Activated CD4-positive, alpha-beta T cell treated with anti-CD3 and anti-CD28 coated beads, Interleukin-2, amount 50 U/mL, for 16 hours (primary cell): ENCODE measurements around the gene TNFAIP8.

Experiments used
- DNase-seq: peaks from one replicate; pipeline ENCODE4 v3.0.0-alpha.2; 2020

TNFAIP8 gene

GRCh38 chr5:119353213-119353612 is 2.6 kb upstream of the TNFAIP8 start:
- no peak for DNase-seq

- peak; percentile 85 for DNase-seq
Observed at GRCh38 chr5:119353686-119354366, 2.0 kb upstream of the TNFAIP8 start.

- no peak for DNase-seq
Observed at GRCh38 chr5:119354537-119355243, 1.1 kb upstream of the TNFAIP8 start.

- peak; percentile 72 for DNase-seq
Observed at GRCh38 chr5:119355244-119355638, 578 bp upstream of the TNFAIP8 start.

GRCh38 chr5:119356612-119357188 is 881 bp downstream of the TNFAIP8 start:
- DNase-seq: no peak

- no peak for DNase-seq
Observed at GRCh38 chr5:119357270-119357669, 1.5 kb downstream of the TNFAIP8 start.

- no peak for DNase-seq
Observed at GRCh38 chr5:119357808-119358529, 2.1 kb downstream of the TNFAIP8 start.

- DNase-seq: no peak
Observed at GRCh38 chr5:119358530-119358900, 2.7 kb downstream of the TNFAIP8 start.

GRCh38 chr5:119358901-119359603 is 3.2 kb downstream of the TNFAIP8 start:
- no peak for DNase-seq

GRCh38 chr5:119359737-119360413 is 4.1 kb downstream of the TNFAIP8 start:
- DNase-seq: no peak

- DNase-seq: no peak
Observed at GRCh38 chr5:119360905-119361593, 5.2 kb downstream of the TNFAIP8 start.

- DNase-seq: no peak
Observed at GRCh38 chr5:119361594-119362125, 5.8 kb downstream of the TNFAIP8 start.

- DNase-seq: no peak
Observed at GRCh38 chr5:119362714-119363113, 6.9 kb downstream of the TNFAIP8 start.

- no peak for DNase-seq
Observed at GRCh38 chr5:119363271-119363670, 7.5 kb downstream of the TNFAIP8 start.

GRCh38 chr5:119363936-119364335 is 8.1 kb downstream of the TNFAIP8 start:
- no peak for DNase-seq

GRCh38 chr5:119365847-119366539 is 10.2 kb downstream of the TNFAIP8 start:
- DNase-seq: no peak

- DNase-seq: no peak
Observed at GRCh38 chr5:119366540-119366881, 10.7 kb downstream of the TNFAIP8 start.

GRCh38 chr5:119367502-119368237 is 11.9 kb downstream of the TNFAIP8 start:
- DNase-seq: peak; percentile 90

GRCh38 chr5:119368238-119368630 is 12.4 kb downstream of the TNFAIP8 start:
- peak; percentile 78 for DNase-seq

GRCh38 chr5:119370486-119370885 is 14.7 kb downstream of the TNFAIP8 start:
- no peak for DNase-seq
